Body of pancreas (tissue), 4 donors: Measurements from ENCODE around the gene SETD2.

Experiments used
- POLR2A ChIP-seq, 3 donors: fragments of 450-650 bp; IDR thresholded peaks; one replicate each; pipeline ENCODE4 v1.6.1; 2016; ENCODE audit warnings: antibody characterized with exemption in 3 of 3, mild to moderate bottlenecking in 2 of 3
- TF ChIP-seq, protein P1 (sequence below), 7 experiments: fragments of 450-650 bp in 4 of 7; fragments of 200-600 bp in 3 of 7; sonication (generic) in 3 of 7; IDR thresholded peaks; one replicate each; pipeline ENCODE4 v1.5.1; 2016 to 2019; ENCODE audit warnings: antibody characterized with exemption in 7 of 7

DNA sequence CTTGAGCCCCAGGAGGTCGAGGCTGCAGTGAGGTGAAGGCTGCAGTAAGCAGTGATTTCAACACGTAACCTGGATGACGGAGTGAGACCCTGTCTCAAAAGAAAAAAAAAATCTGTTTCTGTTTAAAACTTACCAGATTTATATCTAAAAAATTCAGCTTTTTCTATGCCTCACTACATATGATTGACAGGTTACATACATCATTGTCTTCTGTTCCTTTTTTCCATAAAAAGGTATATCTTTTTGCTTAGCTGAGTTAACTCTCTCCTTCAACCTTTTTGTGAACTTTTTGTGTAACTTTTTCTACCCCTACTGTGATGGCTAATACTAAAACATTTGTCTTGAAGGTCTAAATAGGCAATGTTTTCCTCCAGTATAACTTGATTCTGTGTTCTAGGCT lies 38.6 kb upstream of the SETD2 start:
- no peak for TF ChIP-seq POLR2A (IDR thresholded peaks at IDR 0.05)
- TF ChIP-seq, protein P1, sequence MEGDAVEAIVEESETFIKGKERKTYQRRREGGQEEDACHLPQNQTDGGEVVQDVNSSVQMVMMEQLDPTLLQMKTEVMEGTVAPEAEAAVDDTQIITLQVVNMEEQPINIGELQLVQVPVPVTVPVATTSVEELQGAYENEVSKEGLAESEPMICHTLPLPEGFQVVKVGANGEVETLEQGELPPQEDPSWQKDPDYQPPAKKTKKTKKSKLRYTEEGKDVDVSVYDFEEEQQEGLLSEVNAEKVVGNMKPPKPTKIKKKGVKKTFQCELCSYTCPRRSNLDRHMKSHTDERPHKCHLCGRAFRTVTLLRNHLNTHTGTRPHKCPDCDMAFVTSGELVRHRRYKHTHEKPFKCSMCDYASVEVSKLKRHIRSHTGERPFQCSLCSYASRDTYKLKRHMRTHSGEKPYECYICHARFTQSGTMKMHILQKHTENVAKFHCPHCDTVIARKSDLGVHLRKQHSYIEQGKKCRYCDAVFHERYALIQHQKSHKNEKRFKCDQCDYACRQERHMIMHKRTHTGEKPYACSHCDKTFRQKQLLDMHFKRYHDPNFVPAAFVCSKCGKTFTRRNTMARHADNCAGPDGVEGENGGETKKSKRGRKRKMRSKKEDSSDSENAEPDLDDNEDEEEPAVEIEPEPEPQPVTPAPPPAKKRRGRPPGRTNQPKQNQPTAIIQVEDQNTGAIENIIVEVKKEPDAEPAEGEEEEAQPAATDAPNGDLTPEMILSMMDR (IDR thresholded peaks at IDR 0.05) = no peak
